HepG2 (cell line): ENCODE results near the gene PAQR6. TPM values are rescaled to one million over a fixed set of nuclear protein-coding genes. Genes with fewer than 3 reads are reported as not detected.

ENCODE experiments used
- ATAC-seq: fragments of 200-7000 bp; cut with Tn5 transposase; 3 replicates; pipeline ENCODE4 v1.9.1; 2020; ENCODE audit warnings: mild to moderate bottlenecking, moderate library complexity
- BruUV-seq: library from RNA; stranded (reverse); fragments of 400-500 nt; replicated peaks from 2 replicates; lab custom pipeline; 2021; lab: Mats Ljungman, UMichigan
- CTCF ChIA-PET: fragments of 300-600 bp; formaldehyde crosslinking; extraction: SDS; loops from one replicate; lab custom pipeline; 2021; ENCODE audit warnings: low total read pairs, inconsistent platforms, low intra/inter-chr PET ratio; lab: Yijun Ruan, JAX
- POLR2A ChIA-PET: fragments of 350-600 bp; sonication (Branson Sonifier 250); formaldehyde crosslinking; loops from one replicate; lab custom pipeline; 2020; ENCODE audit warnings: antibody characterized with exemption, inconsistent platforms; lab: Yijun Ruan, JAX
- DNase-seq: peaks from one replicate; pipeline ENCODE4 v3.0.0-alpha.2; 2015; ENCODE audit warnings: low spot score
- FAIRE-seq: peaks from 3 replicates; lab custom pipeline; 2011; peaks lifted over from hg19 to GRCh38; lab: Jason Lieb, UNC
- H2AFZ ChIP-seq: one replicate; pipeline ENCODE4 v1.6.1; 2011; ENCODE audit warnings: low read length, inconsistent platforms
- H3K27ac ChIP-seq: fragments of 300-600 bp; 3 replicates; pipeline ENCODE4 v1.8.0; 2011; ENCODE audit warnings: mixed run types, mild to moderate bottlenecking, mixed read lengths, low read length, inconsistent platforms; ENCODE audit not compliant: insufficient read depth; ENCODE audit errors: extremely low read length
- H3K27me3 ChIP-seq, 2 experiments: fragments of 200-600 bp in 1 of 2; 2 replicates in 1 of 2; 3 replicates in 1 of 2; pipeline versions ENCODE4 v1.6.0 to v1.8.0; 2011; ENCODE audit warnings: low read length in 2 of 2, mild to moderate bottlenecking in 2 of 2, moderate library complexity in 2 of 2, inconsistent platforms in 1 of 2; ENCODE audit not compliant: insufficient read depth in 2 of 2, control insufficient read depth in 1 of 2
- H3K36me3 ChIP-seq, 2 experiments: fragments of 200-600 bp in 1 of 2; replicated peaks in 1 of 2; 2 replicates in 1 of 2; 3 replicates in 1 of 2; pipeline versions ENCODE4 v1.5.1 to v1.8.0; 2011; ENCODE audit warnings: low read length in 2 of 2, inconsistent platforms in 1 of 2; ENCODE audit not compliant: insufficient read depth in 2 of 2, control insufficient read depth in 1 of 2
- H3K4me1 ChIP-seq: 2 replicates; pipeline ENCODE4 v1.5.1; 2012; ENCODE audit warnings: low read length, inconsistent platforms; ENCODE audit not compliant: insufficient read depth
- H3K4me2 ChIP-seq: 2 replicates; pipeline ENCODE4 v1.6.0; 2011; ENCODE audit warnings: low read depth, low read length, inconsistent platforms
- H3K4me3 ChIP-seq, 3 experiments: fragments of 200-600 bp in 1 of 3; sonication (generic), shearing (Covaris generic) in 1 of 3; replicated peaks in 1 of 3; 2 replicates each; pipeline ENCODE4 v1.5.1; 2011 to 2016; ENCODE audit warnings: low read length in 3 of 3, inconsistent platforms in 2 of 3, low read depth in 2 of 3, mild to moderate bottlenecking in 2 of 3, control low read depth in 1 of 3, mixed read lengths in 1 of 3; ENCODE audit not compliant: insufficient read depth in 1 of 3
- H3K79me2 ChIP-seq: one replicate; pipeline ENCODE4 v1.6.1; 2011; ENCODE audit warnings: low read length, inconsistent platforms; ENCODE audit not compliant: insufficient read depth
- H3K9ac ChIP-seq: 2 replicates; pipeline ENCODE4 v1.6.0; 2011; ENCODE audit warnings: mild to moderate bottlenecking, low read depth, low read length, inconsistent platforms; ENCODE audit not compliant: insufficient read depth
- H3K9me3 ChIP-seq: 2 replicates; pipeline ENCODE4 v1.5.1; 2012; ENCODE audit warnings: mild to moderate bottlenecking, low read length
- H4K20me1 ChIP-seq: 2 replicates; pipeline ENCODE4 v1.6.0; 2011; ENCODE audit warnings: inconsistent platforms, mild to moderate bottlenecking, low read length, moderate library complexity; ENCODE audit not compliant: insufficient read depth
- AGO2 ChIP-seq: fragments of 200-400 bp; formaldehyde crosslinking; optimal IDR thresholded peaks from 2 replicates; pipeline ENCODE3; 2017; ENCODE audit warnings: mild to moderate bottlenecking, low read depth, low read length, moderate library complexity
- PCBP1 ChIP-seq: fragments of 200-400 bp; formaldehyde crosslinking; IDR thresholded peaks from 2 replicates; pipeline ENCODE4 v1.6.1; 2017; ENCODE audit warnings: mild to moderate bottlenecking, low read depth, low read length, borderline replicate concordance
- SMAD1 ChIP-seq: sonication (generic); formaldehyde crosslinking; IDR thresholded peaks from 2 replicates; pipeline ENCODE4 v1.4.0; 2020; ENCODE audit warnings: missing genetic modification reagents, low read depth, mild to moderate bottlenecking, borderline replicate concordance
- ZNF136 ChIP-seq: sonication (generic); formaldehyde crosslinking; IDR thresholded peaks from 2 replicates; pipeline ENCODE4 v1.8.1; 2022; ENCODE audit warnings: low read depth, mild to moderate bottlenecking, moderate library complexity, missing genetic modification reagents
- WGBS: methylation state at CpG from one replicate; pipeline ENCODE4 v1.1.6; 2017; ENCODE audit warnings: low lambda C conversion rate; 5-methylcytosine and 5-hydroxymethylcytosine counted together
- in situ Hi-C: cut with HindIII; loops from 2 replicates; pipeline ENCODE4 v1.10.0; 2017; ENCODE audit warnings: low pct_unique_long_range_greater_than_20kb; ENCODE audit not compliant: extremely low pct_ligation_motif_present
- intact Hi-C: fragments of 100-400 bp; cut with micrococcal nuclease; formaldehyde crosslinking; loops from one replicate; pipeline ENCODE4 v1.10.0; 2022; ENCODE audit not compliant: unreplicated experiment
- polyA plus RNA-seq, 8 experiments: library from polyadenylated mRNA; depleted of rRNA in 3 of 8; stranded (reverse) in 7 of 8; unstranded in 1 of 8; fragments of >200 nt; fragmentation: Illumina TruSeq in 4 of 8; extraction: Trizol in 4 of 8; gene quantifications; 2 replicates each; pipeline versions ENCODE4 v1.2.1 to v1.2.3, GENCODE V29; 2011 to 2016; ENCODE audit warnings: low read depth in 4 of 8, missing spikeins in 1 of 8, mixed read lengths in 1 of 8; ENCODE audit not compliant: insufficient read depth in 1 of 8
- total RNA-seq, 5 experiments: library from RNA; depleted of rRNA; stranded (reverse); fragments of >200 nt; fragmentation: Illumina TruSeq; extraction: Trizol; gene quantifications; 2 replicates each; pipeline ENCODE4 v1.2.3, GENCODE V29; 2016; ENCODE audit warnings: low read depth in 1 of 5

Gene PAQR6
- total and polyA plus RNA-seq, 2 of the 13 experiments (the other 11 are each of a cell fraction or from before 2014, with no cell fraction given): 0.82 to 1.4 TPM

DNA sequence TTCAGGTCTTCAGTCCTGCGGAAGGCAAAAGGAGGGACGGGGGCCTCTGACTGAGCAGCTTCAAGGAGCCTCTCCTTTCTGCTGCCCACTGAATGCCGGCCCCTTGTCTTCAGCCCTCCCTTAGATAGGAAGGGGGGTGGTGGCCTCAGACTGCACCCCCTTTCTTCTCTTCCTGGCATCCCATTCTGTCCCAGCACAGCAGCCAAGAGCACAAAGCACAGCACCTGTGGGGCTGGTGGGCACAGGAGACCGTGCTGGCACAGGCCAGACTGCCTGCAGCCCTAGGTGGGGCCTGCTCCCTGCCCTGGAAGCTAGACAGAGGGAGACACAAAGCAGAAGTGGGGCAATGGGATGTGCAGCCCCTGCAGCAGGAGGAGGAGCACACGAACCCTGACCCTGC, 1.7 kb upstream of the PAQR6 start:
- Histone ChIP-seq H3K79me2 (no peaks in the 10 kb centered on the region), H3K4me3 (no peak overlapping the region), H2AFZ (no peak overlapping the region), H3K27ac (no peak overlapping the region), H3K36me3 (peaks cover 28 to 51% of the 10 kb centered on the region in 2 experiments; a peak in 4 of 5 replicates), H3K4me1 (peaks cover 34% of the 10 kb centered on the region), H4K20me1 (no peaks in the 10 kb centered on the region), H3K9ac (no peak overlapping the region), H3K9me3 (no peaks in the 10 kb centered on the region), H3K27me3 (no peaks in the 10 kb centered on the region), H3K4me2 (no peak overlapping the region)
- ATAC-seq: no peak
- no peak for DNase-seq
- intact Hi-C loops: no loop called here
- no TSS peak for BruUV-seq
- POLR2A ChIA-PET: no interaction called here
- 94% methylated on average over 4 of the region's 5 CpGs for WGBS
- TF ChIP-seq ZNF136 (CRISPR knock-in tag): no peak
- TF ChIP-seq AGO2: peak; percentile 68
- FAIRE-seq: no peak
- CTCF ChIA-PET: no interaction called here
- in situ Hi-C loops: no loop called here

- intact Hi-C loops (no loop called here), in situ Hi-C loops (no loop called here)
- Histone ChIP-seq H3K36me3 (peaks cover 22 to 40% of the 10 kb centered on the region in 2 experiments; a peak in 4 of 5 replicates), H4K20me1 (no peaks in the 10 kb centered on the region), H2AFZ (no peak overlapping the region), H3K4me2 (peak overlapping the region; percentile 27; the same call in 1 of the 2 replicates), H3K4me3 (no peak overlapping the region), H3K79me2 (no peaks in the 10 kb centered on the region), H3K9me3 (no peaks in the 10 kb centered on the region), H3K27me3 (no peaks in the 10 kb centered on the region), H3K9ac (no peak overlapping the region), H3K27ac (peak overlapping the region; percentile 58), H3K4me1 (peaks cover 34% of the 10 kb centered on the region)
- FAIRE-seq (no peak), ATAC-seq (no peak), DNase-seq (no peak)
- TF ChIP-seq SMAD1 (CRISPR knock-in tag) (no peak), PCBP1 (0 out of 2 replicates have a peak, but pooled peaks have one; percentile 14)
- BruUV-seq: no TSS peak
- ChIA-PET POLR2A (interaction anchor here (0.6 to 2.4 kb wide), 4 partner anchors 14 to 97 kb away, joined by 4 to 9 read pairs (median 6); partner anchors contain the start of genes PMF1 and SMG5), CTCF (no interaction called here)
- WGBS: 83% methylated on average over 4 of the region's 4 CpGs
Observed at GRCh38 chr1:156248323-156248683, 447 bp upstream of the PAQR6 start.
